Putamen (tissue), 1 donor: ENCODE data around the gene PAK3.

Experiments used
- DNase-seq: peaks from one replicate; pipeline ENCODE4 v3.0.0-alpha.2; 2016; ENCODE audit warnings: low spot score

The PAK3 gene

GRCh38 chrX:111133389-111133788 lies 37.4 kb downstream of the PAK3 start:
- DNase-seq: no peak

- no peak for DNase-seq
These were observed 49.9 kb downstream of the PAK3 start for GRCh38 chrX:111145878-111146277.

- no peak for DNase-seq
These were observed 55.8 kb downstream of the PAK3 start for GRCh38 chrX:111151764-111152163.

- no peak for DNase-seq
These were observed 63.2 kb downstream of the PAK3 start for GRCh38 chrX:111159232-111159631.

GRCh38 chrX:111164728-111165127 lies 68.7 kb downstream of the PAK3 start:
- DNase-seq: no peak

GRCh38 chrX:111165902-111166301 lies 69.9 kb downstream of the PAK3 start:
- no peak for DNase-seq

GRCh38 chrX:111167334-111167733 lies 71.3 kb downstream of the PAK3 start:
- no peak for DNase-seq

GRCh38 chrX:111168314-111168713 lies 72.3 kb downstream of the PAK3 start:
- peak; percentile 14 for DNase-seq

- no peak for DNase-seq
These were observed 73.2 kb downstream of the PAK3 start for GRCh38 chrX:111169141-111169540.

- no peak for DNase-seq
These were observed 74.0 kb downstream of the PAK3 start for GRCh38 chrX:111170017-111170416.

GRCh38 chrX:111180750-111181240 lies 84.8 kb downstream of the PAK3 start:
- DNase-seq: no peak

GRCh38 chrX:111181951-111182350 lies 86.0 kb downstream of the PAK3 start:
- DNase-seq: no peak

- DNase-seq: no peak
These were observed 87.0 kb downstream of the PAK3 start for GRCh38 chrX:111182997-111183396.

GRCh38 chrX:111191598-111191997 lies 95.6 kb downstream of the PAK3 start:
- DNase-seq: no peak

- no peak for DNase-seq
These were observed 103.5 kb downstream of the PAK3 start for GRCh38 chrX:111199505-111199904.

GRCh38 chrX:111200327-111200726 lies 104.3 kb downstream of the PAK3 start:
- DNase-seq: no peak

GRCh38 chrX:111207851-111208250 lies 111.9 kb downstream of the PAK3 start:
- no peak for DNase-seq

- no peak for DNase-seq
These were observed 120.4 kb downstream of the PAK3 start for GRCh38 chrX:111216293-111216801.

GRCh38 chrX:111244235-111244750 lies 148.3 kb downstream of the PAK3 start:
- no peak for DNase-seq

GRCh38 chrX:111254896-111255693 lies 159.1 kb downstream of the PAK3 start:
- DNase-seq: no peak

GRCh38 chrX:111257733-111258132 lies 161.7 kb downstream of the PAK3 start:
- no peak for DNase-seq

- no peak for DNase-seq
These were observed 163.6 kb downstream of the PAK3 start for GRCh38 chrX:111259559-111259958.

GRCh38 chrX:111260451-111260850 lies 164.5 kb downstream of the PAK3 start:
- no peak for DNase-seq

- DNase-seq: no peak
These were observed 166.1 kb downstream of the PAK3 start for GRCh38 chrX:111262086-111262485.
